MV-4-11 (cell line): ENCODE results near the gene F10.

Experiments
- DNase-seq: peaks from one replicate; lab custom pipeline; 2025; lab: John Stamatoyannopoulos, UW

The F10 gene

GRCh38 chr13:113117335-113117872 lies 5.2 kb upstream of the F10 start:
- DNase-seq, result no peak

- DNase-seq, result no peak
Observed at GRCh38 chr13:113117911-113118260, 4.7 kb upstream of the F10 start.

GRCh38 chr13:113118261-113119021 lies 4.2 kb upstream of the F10 start:
- no peak for DNase-seq

DNA sequence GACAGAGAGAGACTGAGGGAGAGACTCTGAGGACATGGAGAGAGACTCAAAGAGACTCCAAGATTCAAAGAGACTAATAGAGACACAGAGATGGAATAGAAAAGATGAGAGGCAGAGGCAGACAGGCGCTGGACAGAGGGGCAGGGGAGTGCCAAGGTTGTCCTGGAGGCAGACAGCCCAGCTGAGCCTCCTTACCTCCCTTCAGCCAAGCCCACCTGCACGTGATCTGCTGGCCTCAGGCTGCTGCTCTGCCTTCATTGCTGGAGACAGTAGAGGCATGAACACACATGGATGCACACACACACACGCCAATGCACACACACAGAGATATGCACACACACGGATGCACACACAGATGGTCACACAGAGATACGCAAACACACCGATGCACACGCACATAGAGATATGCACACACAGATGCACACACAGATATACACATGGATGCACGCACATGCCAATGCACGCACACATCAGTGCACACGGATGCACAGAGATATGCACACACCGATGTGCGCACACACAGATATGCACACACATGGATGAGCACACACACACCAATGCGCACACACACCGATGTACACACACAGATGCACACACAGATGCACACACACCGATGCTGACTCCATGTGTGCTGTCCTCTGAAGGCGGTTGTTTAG lies 3.3 kb upstream of the F10 start:
- DNase-seq, result no peak

GRCh38 chr13:113119822-113120189 lies 2.8 kb upstream of the F10 start:
- no peak for DNase-seq

- DNase-seq, result no peak
Observed at GRCh38 chr13:113120300-113121182, 2.1 kb upstream of the F10 start.

- DNase-seq, result no peak
Observed at GRCh38 chr13:113121183-113121927, 1.2 kb upstream of the F10 start.

DNA sequence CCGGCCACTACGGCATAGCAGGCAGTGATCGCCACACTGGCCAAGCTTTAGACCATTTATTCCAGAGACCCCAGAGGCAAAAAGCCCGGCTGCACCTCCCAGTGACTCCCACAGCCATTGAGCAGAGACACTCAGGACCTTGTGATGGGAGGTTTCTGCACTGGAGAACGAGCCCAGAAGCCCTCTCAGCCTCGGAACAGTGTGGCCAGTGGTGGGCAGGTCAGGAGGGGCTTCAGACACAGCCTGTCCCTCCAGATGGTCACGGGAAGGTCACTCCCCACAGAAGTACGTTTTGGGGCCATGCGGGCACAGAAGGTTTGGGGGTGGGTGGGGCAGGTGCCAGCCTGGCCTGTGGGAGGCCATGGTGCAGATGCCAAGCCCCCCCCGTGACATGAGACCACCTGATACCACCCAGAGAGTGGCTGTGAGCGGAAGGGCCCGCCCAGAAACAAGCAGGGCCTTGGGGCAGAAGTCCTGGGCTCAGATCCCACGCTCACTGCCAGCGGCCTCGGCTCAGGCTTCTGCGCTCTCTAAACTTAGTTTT lies 599 bp upstream of the F10 start:
- no peak for DNase-seq

- no peak for DNase-seq
Observed at GRCh38 chr13:113123226-113124201, 915 bp downstream of the F10 start.

- no peak for DNase-seq
Observed at GRCh38 chr13:113124211-113124970, 1.8 kb downstream of the F10 start.

- DNase-seq, result no peak
Observed at GRCh38 chr13:113125506-113126264, 3.1 kb downstream of the F10 start.

DNA sequence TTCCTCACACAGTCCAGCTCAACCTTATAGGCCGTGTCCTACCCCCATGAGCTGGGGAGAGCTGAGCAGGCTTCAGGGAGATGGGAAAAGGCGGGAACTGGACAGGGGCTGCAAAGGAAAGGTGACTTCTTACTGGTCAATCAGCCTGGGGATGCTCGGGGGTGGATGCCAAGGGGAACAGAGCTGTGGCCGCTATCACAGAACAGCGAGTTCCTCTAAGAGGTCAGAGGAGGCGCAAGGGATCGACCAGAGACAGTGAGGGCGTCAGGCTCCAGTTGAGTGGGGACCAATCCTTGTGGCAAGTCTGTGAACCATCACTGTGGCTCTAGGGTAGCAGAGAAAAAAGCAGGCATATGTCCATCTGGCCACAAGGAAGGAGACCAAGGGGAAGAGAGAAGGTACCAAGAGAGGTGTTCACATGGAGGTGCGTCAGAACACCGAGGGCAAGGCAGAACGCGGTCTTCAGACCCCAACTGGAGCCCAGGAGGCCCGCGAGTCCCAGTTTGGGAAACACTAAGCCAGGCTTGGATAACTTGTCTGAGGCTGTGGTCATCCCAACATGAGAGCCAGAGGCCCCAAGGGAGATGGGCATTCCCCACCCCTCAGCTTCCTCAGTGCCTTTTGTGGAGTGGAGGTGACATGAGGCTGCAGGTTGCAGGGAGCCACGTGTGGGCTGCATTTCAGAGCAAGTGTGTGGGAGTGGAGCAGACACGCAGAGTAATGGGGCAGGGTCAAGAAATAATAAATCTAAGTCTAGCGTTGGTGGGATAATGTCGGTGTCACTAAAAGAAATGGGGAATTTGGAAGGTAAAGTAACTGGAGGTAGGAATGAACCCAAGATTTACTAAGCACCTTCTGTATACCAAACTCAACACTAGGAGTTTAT lies 3.9 kb downstream of the F10 start:
- no peak for DNase-seq

DNA sequence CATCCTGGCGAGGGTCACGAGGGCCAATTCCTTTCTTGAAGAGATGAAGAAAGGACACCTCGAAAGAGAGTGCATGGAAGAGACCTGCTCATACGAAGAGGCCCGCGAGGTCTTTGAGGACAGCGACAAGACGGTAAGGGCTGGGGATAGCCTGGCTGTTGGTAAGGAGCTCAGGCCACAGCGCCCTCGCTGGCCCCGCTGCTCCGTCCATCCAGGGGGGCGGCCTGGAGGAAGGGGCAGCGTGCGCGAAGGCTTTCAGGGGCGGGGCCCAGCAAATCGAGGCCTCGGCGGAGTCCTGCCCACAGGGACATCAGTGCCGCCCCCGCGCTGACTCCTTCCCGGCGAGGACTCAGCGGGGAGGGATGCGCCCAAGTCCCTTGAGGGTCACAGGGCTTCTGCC lies 6.9 kb downstream of the F10 start:
- no peak for DNase-seq

DNA sequence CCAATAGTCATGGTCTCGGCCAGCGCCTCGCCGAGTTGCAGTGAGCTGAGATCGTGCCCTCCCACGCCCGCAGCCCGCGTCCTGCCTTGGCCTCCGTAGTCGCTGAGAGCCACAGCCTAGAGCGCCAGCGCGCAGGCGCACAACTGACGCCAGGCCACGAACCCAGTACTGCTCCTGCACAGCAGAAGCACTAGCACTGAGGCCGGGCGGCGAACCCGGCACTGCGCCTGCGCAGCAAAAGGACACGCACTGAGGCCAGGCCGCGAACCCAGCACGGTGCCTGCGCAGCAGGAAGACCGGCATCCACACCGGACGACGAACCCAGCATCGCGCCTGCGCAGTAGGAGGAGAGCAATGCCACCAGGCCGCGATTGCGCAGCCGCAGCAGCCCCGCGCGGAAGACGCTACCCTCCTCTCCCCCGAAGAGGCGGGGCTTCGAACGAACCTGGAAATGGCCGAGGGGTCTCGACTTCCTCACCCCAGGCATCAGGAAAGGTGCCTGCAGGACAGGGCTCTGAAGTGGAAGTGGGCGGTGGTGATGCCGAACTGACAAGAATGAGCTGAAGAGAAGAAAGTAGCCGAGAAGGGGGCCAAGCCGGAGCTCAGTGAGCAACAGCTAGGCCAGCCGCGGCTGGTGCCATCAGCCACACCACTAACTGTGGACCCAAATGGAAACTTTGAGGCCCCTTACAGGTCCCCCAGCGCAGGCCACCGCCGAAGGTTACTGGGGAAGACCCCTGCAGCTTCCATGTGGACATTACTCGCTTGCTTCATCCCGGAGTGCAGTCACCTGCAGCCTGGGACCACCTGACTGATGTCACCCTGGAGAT lies 7.5 kb downstream of the F10 start:
- DNase-seq, result no peak

GRCh38 chr13:113135281-113135760 lies 12.7 kb downstream of the F10 start:
- DNase-seq, result no peak

DNA sequence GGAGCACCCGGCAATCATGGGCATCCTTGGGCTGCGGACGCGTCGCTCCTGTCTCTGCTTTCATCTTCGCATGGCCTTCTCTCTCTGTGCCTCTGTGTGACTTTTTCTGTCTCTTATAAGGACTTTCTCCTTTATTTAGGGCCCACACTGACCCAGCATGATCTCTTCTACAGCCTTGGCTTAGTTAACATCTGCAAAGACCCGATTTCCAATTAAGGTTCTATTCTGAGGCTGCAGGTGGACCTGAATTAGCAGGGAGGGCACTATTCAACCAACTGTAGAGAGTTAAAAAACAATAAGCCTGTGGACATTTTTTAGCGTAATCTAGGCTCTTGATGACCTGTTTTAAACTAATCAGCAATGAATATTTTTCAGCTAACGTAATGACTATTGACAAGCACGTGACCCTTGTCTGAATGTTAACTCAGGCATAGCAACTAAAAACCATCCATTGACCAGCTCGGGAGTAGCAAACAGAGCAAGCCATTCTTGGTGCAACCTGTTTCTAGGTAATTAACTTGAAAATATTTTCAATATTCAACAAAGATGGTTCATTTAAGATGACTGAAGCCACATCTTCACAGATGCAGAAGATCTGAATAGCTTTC lies 15.2 kb downstream of the F10 start:
- no peak for DNase-seq
